NCI-H748 (cell line): Measurements from ENCODE around the gene BAHCC1.
A peak's percentile ranks its signal among the peaks of the same experiment; 100 is the strongest.

Experiments used
- DNase-seq: peaks from one replicate; lab custom pipeline; 2025; ENCODE audit not compliant: unreplicated experiment; lab: John Stamatoyannopoulos, UW

BAHCC1 gene

GRCh38 chr17:81440051-81440471 lies 44.8 kb downstream of the BAHCC1 start:
- no peak for DNase-seq

- DNase-seq, result peak; percentile 33
Measured at GRCh38 chr17:81440511-81441244, 45.4 kb downstream of the BAHCC1 start.

GRCh38 chr17:81442791-81443190 lies 47.5 kb downstream of the BAHCC1 start:
- no peak for DNase-seq

GRCh38 chr17:81443269-81443668 lies 48.0 kb downstream of the BAHCC1 start:
- DNase-seq, result no peak

- DNase-seq, result no peak
Measured at GRCh38 chr17:81444610-81445339, 49.5 kb downstream of the BAHCC1 start.

GRCh38 chr17:81445642-81446503 lies 50.6 kb downstream of the BAHCC1 start:
- no peak for DNase-seq

- no peak for DNase-seq
Measured at GRCh38 chr17:81447331-81447933, 52.2 kb downstream of the BAHCC1 start.

GRCh38 chr17:81448442-81448841 lies 53.2 kb downstream of the BAHCC1 start:
- no peak for DNase-seq

GRCh38 chr17:81448950-81449349 lies 53.7 kb downstream of the BAHCC1 start:
- no peak for DNase-seq

- no peak for DNase-seq
Measured at GRCh38 chr17:81449351-81449750, 54.1 kb downstream of the BAHCC1 start.

GRCh38 chr17:81451823-81452222 lies 56.6 kb downstream of the BAHCC1 start:
- no peak for DNase-seq

- DNase-seq, result no peak
Measured at GRCh38 chr17:81452551-81452950, 57.3 kb downstream of the BAHCC1 start.

- peak; percentile 84 for DNase-seq
Measured at GRCh38 chr17:81453076-81453475, 57.8 kb downstream of the BAHCC1 start.

- no peak for DNase-seq
Measured at GRCh38 chr17:81453712-81454111, 58.5 kb downstream of the BAHCC1 start.

- DNase-seq, result no peak
Measured at GRCh38 chr17:81454473-81454872, 59.2 kb downstream of the BAHCC1 start.

- DNase-seq, result no peak
Measured at GRCh38 chr17:81455387-81455786, 60.1 kb downstream of the BAHCC1 start.

GRCh38 chr17:81456091-81456490 lies 60.8 kb downstream of the BAHCC1 start:
- no peak for DNase-seq

GRCh38 chr17:81456798-81457197 lies 61.5 kb downstream of the BAHCC1 start:
- DNase-seq, result no peak

- DNase-seq, result no peak
Measured at GRCh38 chr17:81457401-81457800, 62.1 kb downstream of the BAHCC1 start.

GRCh38 chr17:81457917-81458555 lies 62.8 kb downstream of the BAHCC1 start:
- DNase-seq, result no peak

- no peak for DNase-seq
Measured at GRCh38 chr17:81458628-81459027, 63.4 kb downstream of the BAHCC1 start.
